WI38 (cell line): ENCODE data around the gene SLC41A3.

ENCODE experiments used
- H3K4me3 ChIP-seq: 2 replicates; pipeline ENCODE4 v1.5.1; 2011; ENCODE audit warnings: low read depth, mild to moderate bottlenecking, control low read depth, low read length
- CTCF ChIP-seq: IDR thresholded peaks from 2 replicates; pipeline ENCODE4 v1.5.1; 2012; ENCODE audit warnings: low read depth, mild to moderate bottlenecking, control low read depth, low read length

SLC41A3 gene

GRCh38 chr3:126023390-126023789 is 60.5 kb downstream of the SLC41A3 start:
- no peak for TF ChIP-seq CTCF
- no peak overlapping the region for H3K4me3 ChIP-seq

DNA sequence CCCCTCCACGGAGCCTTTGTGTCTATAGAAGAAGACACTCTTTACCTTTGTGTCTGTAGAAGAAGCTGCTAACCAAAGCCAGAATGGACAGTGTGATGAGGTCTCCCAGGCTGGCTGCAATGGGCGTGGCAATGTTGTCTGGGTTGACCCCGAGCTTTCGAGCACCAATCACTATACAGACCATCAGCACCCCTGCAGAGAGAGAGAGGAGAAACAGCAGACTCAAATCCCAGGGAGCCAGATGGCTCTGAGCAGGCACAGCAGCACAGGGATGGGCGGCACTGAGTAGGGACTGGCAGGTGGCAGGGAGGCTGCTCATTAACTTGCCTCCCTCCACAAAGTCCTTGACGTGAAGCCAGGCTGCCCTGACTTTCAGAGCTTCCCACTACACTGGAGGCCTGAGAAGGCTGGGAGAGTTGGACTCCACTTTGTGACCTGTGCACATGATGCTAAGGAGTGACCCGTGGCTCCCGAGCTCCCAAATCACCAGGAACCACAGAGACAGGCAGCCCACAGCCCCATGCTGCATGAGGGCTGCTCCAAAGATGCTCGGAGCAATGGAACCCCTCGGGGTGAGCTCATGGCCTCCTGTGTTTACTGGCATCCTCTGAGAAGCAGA is 61.1 kb downstream of the SLC41A3 start:
- TF ChIP-seq CTCF: no peak
- H3K4me3 ChIP-seq: no peak overlapping the region

DNA sequence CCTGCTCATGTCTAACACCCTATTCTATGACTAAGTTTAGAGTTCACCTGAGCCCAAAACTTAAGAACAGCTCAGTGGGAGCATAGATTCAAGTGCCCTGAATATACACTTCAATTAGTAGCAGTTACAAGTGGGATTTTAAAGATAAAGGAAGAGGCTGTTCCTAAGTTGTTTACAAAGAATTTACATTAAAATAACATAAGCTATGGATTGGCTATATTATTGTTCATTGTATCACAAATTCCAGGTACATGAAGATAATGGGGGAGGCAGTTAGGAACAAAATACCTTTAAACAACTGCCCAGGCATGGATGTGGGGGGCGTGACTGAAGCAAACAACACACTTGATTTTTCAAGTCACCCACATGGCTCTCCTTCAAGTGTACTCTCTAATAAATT is 62.2 kb downstream of the SLC41A3 start:
- TF ChIP-seq CTCF: no peak
- H3K4me3 ChIP-seq: no peak overlapping the region

GRCh38 chr3:126021224-126021623 is 62.7 kb downstream of the SLC41A3 start:
- no peak overlapping the region for H3K4me3 ChIP-seq
- no peak for TF ChIP-seq CTCF

DNA sequence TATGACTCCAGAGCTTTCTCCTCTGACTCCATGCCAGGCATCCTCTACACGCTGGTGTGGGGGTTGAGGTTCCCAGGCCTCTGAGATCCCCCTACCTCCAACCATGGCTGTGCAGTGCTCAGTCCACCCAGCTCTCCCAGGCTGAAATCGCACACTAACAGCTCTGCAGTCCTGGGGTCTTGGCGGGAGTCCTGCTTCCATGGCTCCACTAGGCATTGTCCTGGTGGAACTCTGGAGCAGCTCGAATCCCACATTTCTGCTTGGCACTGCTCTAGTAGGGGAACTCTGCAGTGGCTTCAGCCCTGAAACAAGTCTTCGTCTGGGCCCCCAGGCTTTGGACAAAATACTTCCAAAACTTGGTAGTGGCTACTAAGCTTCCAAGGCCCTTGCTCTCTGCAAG is 64.2 kb downstream of the SLC41A3 start:
- no peak overlapping the region for H3K4me3 ChIP-seq
- TF ChIP-seq CTCF: no peak

- no peak for TF ChIP-seq CTCF
- no peak overlapping the region for H3K4me3 ChIP-seq
These were observed 64.9 kb downstream of the SLC41A3 start for GRCh38 chr3:126018995-126019394.

GRCh38 chr3:126018545-126018944 is 65.4 kb downstream of the SLC41A3 start:
- no peak for TF ChIP-seq CTCF
- no peak overlapping the region for H3K4me3 ChIP-seq
